NCI-H2196 treated with DMSO at 0.1 percent for 48 hours (cell line): ENCODE data around the gene SPATA32.
"Not testable (repeated sequence)": the region's sequence is repeated elsewhere in the genome, so short reads cannot be mapped to it uniquely, and the experiment has no call there.

Experiments
- DNase-seq: peaks from one replicate; lab custom pipeline; 2025; ENCODE audit not compliant: unreplicated experiment; lab: John Stamatoyannopoulos, UW

SPATA32 gene, protein sequence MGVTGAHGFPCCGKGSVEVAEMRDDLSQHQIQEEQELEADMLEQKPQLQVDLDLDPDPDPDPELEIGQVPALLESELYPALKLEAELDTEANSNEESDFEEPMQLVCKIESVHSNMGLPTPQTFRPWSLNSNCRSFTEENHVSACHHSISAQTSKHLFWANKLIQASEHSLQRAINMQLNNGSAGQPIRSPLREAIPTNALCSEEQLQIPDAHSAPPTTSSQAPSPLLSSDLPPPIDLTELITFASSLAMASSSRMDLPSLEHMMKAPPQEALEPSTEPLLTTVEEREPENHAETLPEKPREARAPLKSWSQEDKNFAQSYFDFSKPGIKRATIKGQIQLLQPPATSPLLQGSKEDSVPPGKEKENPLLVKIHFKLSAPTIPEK

DNA sequence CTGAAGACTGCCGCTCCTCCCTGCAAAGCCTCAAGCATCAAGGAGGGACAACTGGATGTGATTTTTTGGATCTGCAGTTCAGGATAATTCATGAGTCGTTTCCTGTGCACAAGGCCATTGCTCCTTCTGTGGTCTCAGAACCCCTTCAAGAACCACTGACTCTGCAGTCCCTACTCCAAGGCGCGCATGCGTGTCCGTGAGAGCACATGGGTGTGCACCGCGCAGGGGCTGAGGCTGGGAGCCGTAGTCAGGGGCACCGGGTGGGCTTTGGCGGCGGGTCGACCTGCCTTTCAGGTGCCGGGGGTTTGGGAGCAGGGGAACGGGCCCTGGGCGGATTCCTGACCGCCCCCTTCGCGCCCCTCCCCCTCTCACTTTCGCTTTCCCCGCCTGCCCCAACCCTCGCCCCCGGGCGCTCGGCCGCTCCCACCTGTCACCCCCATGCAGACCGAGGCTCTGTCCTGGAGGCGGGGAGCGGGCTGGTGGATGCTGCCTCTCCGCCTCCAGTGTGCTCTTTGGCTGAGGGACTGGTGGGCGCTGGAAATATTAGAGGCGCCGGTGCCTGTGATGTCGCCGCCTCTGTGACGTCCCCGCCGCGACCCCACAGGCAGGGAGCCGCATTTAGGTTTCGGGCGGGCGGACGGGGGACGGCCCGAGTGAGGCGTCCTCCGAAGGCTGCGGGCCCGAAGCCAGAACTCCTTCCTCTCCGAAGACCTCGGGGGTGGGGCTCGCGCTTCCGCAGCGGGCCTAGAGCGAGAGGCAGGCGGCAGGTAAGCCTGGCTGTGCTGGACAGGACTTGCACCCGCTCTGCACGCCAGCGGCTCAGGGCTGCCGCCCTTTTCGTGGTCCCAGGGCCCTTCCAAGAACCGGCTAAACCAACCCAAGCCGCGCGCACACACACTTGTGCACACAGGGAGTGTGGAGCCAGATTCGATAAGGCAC, at the start of gene SPATA32:
SPATA32 (minus strand) TSS at position 518 of the 939 bp plus-strand sequence; CDS start at position 440, 78 bp downstream.
- DNase-seq, result no peak

DNA sequence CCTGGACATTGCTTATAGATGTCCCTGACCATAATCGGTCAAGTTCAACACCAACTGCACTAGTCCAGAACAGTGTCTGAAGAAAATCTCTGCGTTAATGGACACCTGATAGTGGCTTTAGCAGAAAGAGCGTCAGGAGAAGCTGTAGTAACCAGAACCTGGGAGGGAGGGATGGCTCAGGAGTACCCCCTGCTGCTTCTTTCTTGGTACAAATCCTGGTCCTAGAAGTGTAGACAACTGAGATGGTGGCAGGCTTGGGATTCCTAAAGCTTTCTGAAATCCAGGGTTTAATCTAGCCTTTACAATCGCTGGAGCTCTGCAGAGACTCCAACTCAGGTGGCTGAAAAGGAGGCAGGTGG, 49.5 kb upstream of the SPATA32 start:
- DNase-seq, result no peak

DNA sequence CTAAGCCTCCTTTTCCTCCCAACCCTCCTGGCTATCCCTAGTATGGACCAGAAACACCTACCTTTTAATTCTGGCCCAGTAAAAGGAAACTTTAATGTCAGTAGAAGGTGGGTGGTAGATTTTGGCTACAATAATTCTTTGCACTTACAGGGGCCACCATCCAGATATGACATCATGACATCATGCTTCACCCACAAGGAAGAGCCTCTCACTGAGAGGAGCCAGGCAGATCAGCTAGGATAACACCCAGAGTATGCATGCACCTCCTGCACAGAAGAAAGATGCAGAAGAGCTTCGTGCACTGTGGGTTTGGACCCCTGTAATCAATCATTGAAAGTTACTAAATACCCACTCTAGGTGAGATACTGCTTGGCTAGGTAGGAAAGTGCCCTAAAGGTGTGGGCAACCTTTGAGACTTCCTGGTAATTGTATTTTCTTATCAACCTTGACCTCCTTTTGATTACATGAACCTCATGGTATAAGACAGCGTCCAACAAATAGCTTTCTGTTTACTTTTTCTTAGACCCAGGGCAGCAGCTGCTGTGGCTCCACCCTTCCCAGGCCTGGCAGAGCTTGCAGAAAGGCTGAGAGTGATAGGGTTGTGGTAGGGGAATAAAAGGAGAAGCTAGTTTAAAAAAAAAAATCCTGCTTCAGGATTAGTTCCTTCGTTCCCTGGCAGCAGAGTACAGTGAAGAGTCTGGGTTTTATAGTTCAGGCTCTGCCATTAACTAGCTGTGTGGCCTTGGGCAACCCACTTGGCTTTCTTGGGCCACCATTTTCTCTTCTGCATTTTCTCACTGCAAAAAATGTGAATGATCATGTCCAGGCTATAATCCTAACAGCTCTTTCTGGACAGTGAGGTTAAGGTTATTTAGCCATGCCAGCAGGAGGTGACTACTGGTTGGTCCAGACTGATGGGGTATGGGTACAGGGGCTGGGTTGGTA, 48.8 kb upstream of the SPATA32 start:
- DNase-seq, result peak; percentile 78

DNA sequence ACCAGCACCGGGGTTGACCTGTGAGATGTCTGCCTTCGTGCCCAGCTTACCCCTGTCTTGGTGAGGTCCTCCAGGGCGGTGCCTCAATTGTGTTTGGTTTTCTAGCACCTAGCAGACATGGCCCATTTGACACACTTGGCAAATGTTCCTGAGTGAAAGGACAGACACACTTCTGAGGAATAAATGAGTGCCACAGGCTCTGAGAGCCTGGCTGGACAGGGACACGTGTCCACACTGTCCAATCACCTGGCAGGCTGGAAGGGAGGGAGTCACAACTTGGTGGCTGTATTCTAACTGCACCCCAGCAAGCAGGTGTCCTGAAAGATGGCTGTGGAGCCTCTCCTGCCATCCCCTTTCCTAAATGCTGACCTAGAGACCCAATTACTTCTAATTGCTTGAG, 47.5 kb upstream of the SPATA32 start:
- DNase-seq, result no peak

DNA sequence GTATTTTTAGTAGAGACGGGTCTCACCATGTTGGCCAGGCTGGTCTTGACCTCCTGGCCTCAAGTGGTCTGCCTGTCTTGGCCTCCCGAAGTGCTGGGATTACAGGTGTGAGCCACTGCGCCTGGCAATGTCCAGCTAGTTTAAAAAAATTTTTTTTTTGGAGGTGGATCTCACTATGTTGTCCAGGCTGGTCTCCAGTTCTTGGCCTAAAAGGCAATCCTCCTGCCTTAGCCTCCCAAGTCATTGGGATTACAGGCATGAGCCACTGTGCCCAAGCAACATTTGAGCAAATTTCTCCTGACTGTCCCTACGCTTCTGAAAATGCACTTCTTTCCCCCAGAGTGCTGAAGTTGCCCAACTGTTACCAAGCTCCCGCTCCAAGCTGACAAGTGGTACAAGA, 46.9 kb upstream of the SPATA32 start:
- no peak for DNase-seq

DNA sequence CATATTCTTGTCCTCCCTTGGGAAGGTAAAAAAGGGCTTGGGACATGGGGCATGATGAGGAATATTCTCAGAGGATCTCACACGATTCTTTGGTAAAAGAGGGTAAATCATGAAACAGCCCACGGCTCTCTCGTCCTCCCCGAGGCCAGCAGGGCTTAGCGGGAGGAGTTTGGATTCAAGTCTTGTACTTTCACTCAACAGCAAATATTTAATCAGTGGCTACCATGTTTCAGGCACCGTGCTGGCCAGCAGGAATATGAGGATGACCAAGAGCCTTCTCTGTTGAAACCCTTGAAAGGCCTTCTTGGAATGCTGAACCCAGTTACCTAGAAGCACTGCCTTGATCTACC, 46.1 kb upstream of the SPATA32 start:
- DNase-seq, result no peak

DNA sequence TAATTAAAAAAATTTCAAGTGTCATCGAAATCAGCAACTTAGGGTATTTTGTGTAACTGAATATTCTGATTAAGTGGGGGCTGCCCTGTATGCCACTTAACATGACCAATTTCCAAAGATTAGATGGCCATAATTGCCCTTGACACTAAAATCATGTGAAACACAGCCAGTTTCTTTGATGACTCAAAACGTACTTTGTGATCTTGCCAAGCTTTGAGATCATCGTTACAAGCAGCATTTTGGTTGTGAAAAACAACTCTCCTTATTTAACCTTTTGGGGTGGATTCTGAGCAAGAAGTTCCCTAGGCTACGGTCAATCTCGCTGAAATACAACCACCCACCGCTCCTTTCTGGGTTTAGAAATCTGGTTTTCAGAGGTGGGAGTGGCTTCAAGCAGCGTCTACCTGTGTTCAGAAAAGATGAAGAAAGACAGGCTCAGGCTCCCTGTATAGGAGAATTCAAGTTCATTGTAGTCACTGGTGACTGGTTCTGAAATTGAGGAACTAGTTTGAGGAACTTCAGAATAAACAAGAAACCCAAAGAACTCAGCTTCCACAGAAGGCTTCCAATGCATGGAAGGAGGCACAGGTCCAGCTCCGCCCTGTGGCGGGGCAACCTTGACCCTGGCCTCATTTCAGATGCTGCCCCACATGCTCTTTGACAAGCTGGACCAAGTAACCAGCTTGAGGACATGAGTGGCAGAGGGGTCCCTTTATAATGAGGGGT, 45.6 kb upstream of the SPATA32 start:
- DNase-seq, result peak; percentile 36

DNA sequence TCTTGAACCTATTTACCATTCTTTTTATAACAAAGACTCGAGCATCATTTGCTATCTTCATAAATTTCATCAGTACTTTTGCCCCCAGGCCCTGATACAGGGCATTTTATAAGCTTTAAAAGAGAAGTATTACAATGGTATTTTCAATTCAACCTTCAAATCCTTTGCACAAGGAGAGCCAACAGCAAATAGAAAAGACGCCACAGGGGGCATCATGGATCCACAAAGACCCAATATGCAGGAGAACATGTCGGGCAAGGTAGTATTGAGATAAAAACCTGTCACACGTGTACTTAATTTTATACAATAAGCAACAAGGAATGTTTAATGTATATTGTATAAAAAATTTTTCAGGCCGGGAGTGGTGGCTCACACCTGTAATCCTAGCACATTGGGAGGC, 44.7 kb upstream of the SPATA32 start:
- DNase-seq, result no peak

DNA sequence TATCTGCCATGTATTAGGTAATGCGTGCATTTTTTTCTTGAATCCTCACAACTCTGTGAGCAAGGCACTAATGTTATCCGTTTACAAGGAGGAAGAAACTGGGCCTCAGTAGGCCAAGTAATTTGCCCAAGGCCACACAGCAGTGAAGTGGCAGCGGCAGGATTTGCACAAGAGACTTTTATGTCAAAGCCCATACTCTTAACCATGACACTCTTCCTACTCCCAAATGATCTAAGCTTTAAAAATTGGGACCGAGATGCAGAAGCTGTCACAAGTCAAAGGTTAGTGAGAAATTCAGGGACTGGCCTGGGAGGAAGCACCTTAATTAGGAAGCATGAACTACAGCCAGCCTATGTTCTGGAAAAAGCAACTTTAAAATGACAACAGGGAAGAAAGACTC, 44.2 kb upstream of the SPATA32 start:
- no peak for DNase-seq

DNA sequence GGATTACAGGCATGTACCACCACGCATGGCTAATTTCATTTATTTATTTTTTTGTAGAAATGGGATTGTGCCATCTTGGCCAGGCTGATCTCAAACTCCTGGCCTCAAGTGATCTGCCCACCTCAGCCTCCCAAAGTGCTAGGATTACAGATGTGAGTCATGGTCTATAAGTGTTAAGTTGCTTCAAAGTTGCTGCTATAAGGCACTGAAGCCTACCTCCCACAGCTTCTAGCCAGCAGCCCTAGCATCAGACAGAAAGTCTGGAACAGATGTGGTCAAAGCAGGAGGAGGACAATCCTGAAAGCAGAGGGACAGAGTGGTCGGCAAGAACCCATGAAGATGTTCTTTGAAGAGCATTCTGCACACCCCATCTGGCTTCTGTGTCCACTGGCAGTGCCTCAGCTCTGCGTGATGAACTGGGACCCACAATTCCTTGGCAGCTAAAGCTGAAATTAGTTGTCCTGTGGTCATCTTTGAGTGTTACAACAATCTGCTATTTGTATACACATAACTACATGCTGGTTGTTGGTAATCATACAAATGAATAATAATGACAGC, 43.7 kb upstream of the SPATA32 start:
- DNase-seq, result no peak

DNA sequence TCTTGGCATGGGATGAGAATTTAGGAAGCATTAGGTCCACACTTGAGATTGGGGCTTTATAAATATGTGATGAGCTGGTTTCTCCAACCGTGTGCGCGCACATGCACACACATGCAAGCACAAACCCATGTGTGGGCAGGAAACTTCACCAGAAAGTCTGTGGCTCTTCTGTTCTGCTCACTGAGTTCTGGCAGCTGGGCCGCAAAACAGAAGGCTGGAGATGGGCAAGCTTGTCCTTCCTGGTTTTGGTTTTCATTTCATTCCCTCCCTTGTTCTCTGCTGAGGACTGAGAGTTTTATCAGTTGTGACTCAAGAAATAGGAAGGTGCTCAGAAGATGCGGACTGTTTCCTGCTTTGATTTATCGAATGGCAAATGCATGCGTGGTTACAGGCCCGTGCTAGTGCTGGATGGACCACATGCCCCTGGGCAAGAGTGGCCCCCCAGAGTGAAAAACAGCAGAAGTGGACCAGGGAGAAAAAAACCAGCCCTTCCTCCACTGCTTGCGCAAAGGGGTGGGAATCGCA, 40.8 kb upstream of the SPATA32 start:
- DNase-seq, result no peak

DNA sequence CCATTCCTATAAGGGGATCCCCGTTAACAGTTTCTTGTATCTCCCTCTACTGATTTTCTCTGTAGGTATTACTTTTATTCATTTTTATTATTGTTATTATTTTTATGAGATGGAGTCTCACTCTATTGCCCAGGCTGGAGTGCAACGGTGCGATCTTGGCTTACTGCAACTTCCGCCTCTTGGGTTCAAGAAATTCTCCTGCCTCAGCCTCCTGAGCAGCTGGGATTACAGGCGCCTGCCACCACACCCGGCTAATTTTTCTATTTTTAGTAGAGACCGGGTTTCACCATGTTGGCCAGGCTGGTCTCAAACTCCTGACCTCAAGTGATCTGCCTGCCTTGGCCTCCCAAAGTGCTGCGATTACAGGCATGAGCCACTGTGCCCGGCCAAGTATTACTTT, 40.3 kb upstream of the SPATA32 start:
- DNase-seq, result not testable (repeated sequence)

DNA sequence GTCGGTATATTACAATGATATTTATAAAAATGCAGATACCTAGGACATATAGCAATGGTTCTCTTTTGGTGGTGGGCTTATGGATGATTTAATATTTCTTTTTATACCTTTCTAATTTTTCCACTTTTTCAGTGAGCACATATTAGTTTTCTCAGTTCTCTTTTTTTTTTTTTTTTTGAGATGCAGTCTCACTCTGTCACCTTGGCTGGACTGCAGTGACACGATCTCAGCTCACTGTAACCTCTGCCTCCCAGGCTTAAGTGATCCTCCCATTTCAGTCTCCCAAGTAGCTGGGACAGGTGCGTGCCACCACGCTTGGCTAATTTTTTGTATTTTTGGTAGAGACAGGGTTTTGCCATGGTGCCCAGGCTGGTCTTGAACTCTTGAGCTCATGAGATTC, 39.8 kb upstream of the SPATA32 start:
- DNase-seq, result no peak

DNA sequence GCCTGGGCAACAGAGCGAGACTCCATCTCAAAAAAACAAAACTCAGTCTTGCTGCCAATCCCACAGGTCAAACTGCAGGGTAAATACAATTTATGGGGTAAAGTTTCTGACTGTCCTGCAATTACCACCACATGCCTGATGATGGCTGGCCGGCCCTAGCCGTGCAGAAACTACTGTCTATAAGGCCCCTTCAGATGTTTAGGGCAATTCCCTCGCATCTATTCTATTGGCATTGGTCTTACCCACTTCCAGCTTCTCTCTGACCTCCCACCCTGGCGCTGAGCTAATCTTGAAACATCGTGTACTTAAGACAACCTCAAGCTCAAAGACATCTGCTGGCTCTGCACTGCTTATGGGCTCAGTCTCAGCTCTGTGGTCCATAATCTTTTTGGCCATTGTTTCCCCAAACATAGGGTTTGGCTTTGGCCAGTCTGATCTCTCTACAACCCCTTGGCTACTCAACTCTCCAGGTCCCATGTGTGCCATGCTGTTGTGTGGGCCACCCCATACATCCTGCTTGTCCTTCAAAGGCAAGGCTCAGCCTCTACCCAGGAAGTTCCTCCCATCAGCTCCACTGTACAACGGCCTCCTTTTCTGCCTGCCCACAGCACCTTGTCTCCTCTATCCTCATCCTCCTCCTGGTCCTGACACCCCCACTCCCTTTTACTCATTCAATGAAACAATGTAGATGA, 38.3 kb upstream of the SPATA32 start:
- DNase-seq, result no peak

DNA sequence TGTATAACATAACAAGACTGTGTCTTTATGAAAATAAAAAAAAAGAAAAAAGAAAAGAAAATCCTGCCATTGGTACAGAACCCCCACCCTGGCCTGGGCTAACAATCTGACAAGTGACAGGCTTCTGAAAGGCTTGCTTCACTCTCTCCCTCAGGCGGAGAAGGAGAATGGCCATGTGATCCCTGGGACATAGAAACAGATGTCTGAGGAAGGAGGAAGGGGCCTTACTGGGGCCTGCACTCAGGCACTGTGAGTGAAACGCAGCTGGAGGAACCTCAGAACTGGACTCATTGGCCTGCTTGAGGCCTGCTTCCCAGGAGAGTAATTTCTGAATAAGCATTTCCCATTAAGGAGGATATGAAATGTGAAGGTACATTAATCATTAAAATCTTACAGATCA, 37.5 kb upstream of the SPATA32 start:
- DNase-seq, result no peak

DNA sequence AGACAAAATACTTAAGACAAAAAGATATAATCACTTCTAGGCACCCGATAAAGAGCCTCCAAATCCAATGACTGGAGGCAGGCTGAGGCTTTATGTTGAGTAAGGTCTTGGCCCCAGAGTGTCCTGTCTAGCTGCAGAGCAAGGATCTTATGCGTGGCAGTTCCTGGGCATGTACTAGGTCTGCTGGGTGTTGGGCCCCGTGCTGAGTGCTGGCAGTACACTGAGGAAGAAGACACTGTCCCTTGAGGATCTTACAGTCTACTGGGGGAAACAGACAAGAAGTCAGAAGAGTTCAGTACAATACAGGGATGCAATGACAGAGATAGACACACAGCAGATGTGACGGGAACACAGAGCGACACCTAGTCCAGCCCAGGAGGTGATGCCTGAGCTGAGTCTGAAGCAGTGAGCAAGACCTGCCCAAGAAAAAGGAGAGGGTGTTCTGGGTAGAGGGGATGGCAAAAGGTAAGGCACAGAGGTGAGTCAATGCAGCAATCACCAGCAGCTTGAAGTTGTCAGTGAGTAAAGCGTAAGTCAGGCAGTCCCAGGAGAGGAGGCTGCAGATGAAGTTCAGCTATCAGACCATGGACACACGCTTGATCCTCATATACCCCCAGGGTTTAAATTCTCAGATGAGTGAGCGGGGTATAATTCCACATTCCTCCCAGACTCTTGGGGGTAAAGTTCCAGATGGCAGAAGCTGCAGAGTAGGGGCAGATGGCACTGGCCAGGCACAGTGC, 36.8 kb upstream of the SPATA32 start:
- no peak for DNase-seq

DNA sequence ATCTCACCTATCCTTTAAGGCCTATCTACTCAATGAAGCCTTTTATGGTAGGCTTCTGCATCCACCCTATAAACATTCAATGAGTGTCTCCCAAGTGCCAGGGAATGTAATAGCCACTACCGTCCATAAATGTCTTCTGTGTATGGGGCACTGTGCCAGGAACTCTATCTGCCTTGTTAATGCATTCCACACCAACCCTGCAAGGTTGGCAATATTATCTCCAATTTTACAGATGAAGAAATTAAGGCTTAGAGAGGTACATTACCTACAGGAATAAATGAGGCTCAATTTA, 34.9 kb upstream of the SPATA32 start:
- DNase-seq, result no peak

DNA sequence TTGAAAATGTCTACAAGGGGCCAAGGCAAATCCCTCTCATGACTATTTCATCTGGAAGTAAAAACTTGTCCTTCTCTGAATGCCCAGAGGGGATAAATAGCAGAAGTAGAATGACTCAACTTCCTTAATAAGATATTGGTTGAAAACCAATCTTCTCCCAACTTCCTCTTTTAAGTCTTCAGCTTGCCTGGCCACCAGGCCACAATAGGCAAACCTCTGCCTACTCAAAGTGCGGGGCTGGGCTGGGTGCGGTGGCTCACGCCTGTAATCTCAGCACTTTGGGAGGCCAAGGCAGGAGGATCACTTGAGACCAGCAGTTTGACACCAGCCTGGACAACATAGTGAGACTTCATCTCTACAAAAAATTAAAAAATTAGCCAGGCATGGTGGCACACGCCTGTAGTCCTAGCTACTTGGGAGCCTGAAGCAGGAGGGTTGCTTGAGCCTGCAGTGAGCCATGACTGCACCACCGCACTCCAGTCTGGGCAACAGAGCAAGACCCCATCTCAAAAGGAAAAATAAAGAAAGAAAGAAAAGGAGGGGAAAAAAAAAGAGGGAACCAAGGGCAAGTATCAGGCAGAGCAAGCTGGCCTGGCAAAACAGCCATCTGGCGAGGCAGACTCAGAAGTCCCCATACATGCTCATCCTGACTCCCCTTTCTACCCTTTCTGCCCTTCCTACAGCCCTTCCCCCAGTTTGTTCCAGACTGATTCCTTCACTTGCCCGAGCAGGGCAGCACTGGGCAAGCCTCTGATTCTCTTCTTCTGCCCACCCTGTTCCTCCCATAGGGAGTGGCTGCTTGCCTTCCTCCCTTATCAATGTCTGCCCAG, 34.3 kb upstream of the SPATA32 start:
- DNase-seq, result no peak
